Endothelial cell of umbilical vein (primary cell): Measurements from ENCODE around the gene PHF8. TPM values are rescaled to one million over a fixed set of nuclear protein-coding genes. Genes with fewer than 3 reads are reported as not detected.

Experiments used
- BruUV-seq: library from RNA; stranded (reverse); fragments of 400-500 nt; replicated peaks from 2 replicates; lab custom pipeline; 2021; lab: Mats Ljungman, UMichigan
- CTCF ChIA-PET: fragments of 300-600, 350-600 bp; sonication (Branson Sonifier 250); formaldehyde crosslinking; loops from one replicate; lab custom pipeline; 2021; ENCODE audit warnings: antibody characterized with exemption, inconsistent platforms; lab: Charles Lee
- POLR2A ChIA-PET: fragments of 300-600, 350-600 bp; sonication (Branson Sonifier 250); formaldehyde crosslinking; loops from one replicate; lab custom pipeline; 2021; ENCODE audit warnings: antibody characterized with exemption, inconsistent platforms; lab: Charles Lee
- DNase-seq: peaks from one replicate; pipeline ENCODE4 v3.0.0-alpha.2; 2011; ENCODE audit warnings: low read depth, low spot score
- FAIRE-seq: peaks from 2 replicates; lab custom pipeline; 2011; peaks lifted over from hg19 to GRCh38; lab: Jason Lieb, UNC
- H2AFZ ChIP-seq: 2 replicates; pipeline ENCODE4 v1.6.0; 2012; ENCODE audit warnings: low read depth, low read length, control low read depth, inconsistent platforms
- H3K27ac ChIP-seq: 2 replicates; pipeline ENCODE4 v1.5.1; 2011; ENCODE audit warnings: low read depth, mild to moderate bottlenecking, control low read depth, low read length, moderate library complexity; ENCODE audit not compliant: insufficient read depth
- H3K27me3 ChIP-seq, 2 experiments: 2 replicates each; pipeline versions ENCODE4 v1.6.0 to v1.6.1; 2011; ENCODE audit warnings: low read length in 2 of 2, mixed read lengths in 1 of 2; ENCODE audit not compliant: control insufficient read depth in 2 of 2, insufficient read depth in 2 of 2
- H3K36me3 ChIP-seq, 2 experiments: 2 replicates in 1 of 2; 3 replicates in 1 of 2; pipeline ENCODE4 v1.5.1; 2011; ENCODE audit warnings: low read length in 2 of 2, mild to moderate bottlenecking in 1 of 2, moderate library complexity in 1 of 2; ENCODE audit not compliant: control insufficient read depth in 2 of 2, insufficient read depth in 2 of 2; ENCODE audit errors: extremely low read depth in 1 of 2
- H3K4me1 ChIP-seq: 3 replicates; pipeline ENCODE4 v1.5.1; 2011; ENCODE audit warnings: mild to moderate bottlenecking, low read length; ENCODE audit not compliant: control insufficient read depth, insufficient read depth; ENCODE audit errors: extremely low read depth
- H3K4me2 ChIP-seq: 2 replicates; pipeline ENCODE4 v1.6.1; 2011; ENCODE audit warnings: low read length, control low read depth, mixed read lengths; ENCODE audit not compliant: insufficient read depth
- H3K4me3 ChIP-seq, 3 experiments: fragments of 200-600 bp in 1 of 3; sonication (generic), shearing (Covaris generic) in 1 of 3; replicated peaks in 1 of 3; 2 replicates each; pipeline ENCODE4 v1.5.1; 2011 to 2016; ENCODE audit warnings: control low read depth in 3 of 3, low read length in 3 of 3, mild to moderate bottlenecking in 2 of 3, inconsistent platforms in 1 of 3, low read depth in 1 of 3, moderate library complexity in 1 of 3; ENCODE audit not compliant: insufficient read depth in 1 of 3
- H3K79me2 ChIP-seq: 2 replicates; pipeline ENCODE4 v1.6.0; 2012; ENCODE audit warnings: low read length, inconsistent platforms; ENCODE audit not compliant: control insufficient read depth, insufficient read depth
- H3K9ac ChIP-seq: replicated peaks from 2 replicates; pipeline ENCODE3; 2011; ENCODE audit warnings: low read length, control low read depth; ENCODE audit not compliant: insufficient read depth; ENCODE audit errors: extremely low read depth
- H3K9me1 ChIP-seq: replicated peaks from 3 replicates; pipeline ENCODE4 v1.6.0; 2011; ENCODE audit warnings: mild to moderate bottlenecking, low read length; ENCODE audit not compliant: control insufficient read depth, insufficient read depth; ENCODE audit errors: extremely low read depth
- H3K9me3 ChIP-seq: replicated peaks from 2 replicates; pipeline ENCODE4 v1.5.1; 2012; ENCODE audit warnings: low read length, inconsistent platforms; ENCODE audit not compliant: control insufficient read depth, insufficient read depth
- H4K20me1 ChIP-seq: replicated peaks from 2 replicates; pipeline ENCODE3; 2011; ENCODE audit warnings: mild to moderate bottlenecking, low read length; ENCODE audit not compliant: control insufficient read depth, insufficient read depth; ENCODE audit errors: extremely low read depth
- EZH2 ChIP-seq: IDR thresholded peaks from 2 replicates; pipeline ENCODE4 v1.6.1; 2012; ENCODE audit warnings: borderline replicate concordance, low read depth, mild to moderate bottlenecking, moderate library complexity, low read length, inconsistent platforms; ENCODE audit not compliant: severe bottlenecking
- FOS ChIP-seq: IDR thresholded peaks from 2 replicates; pipeline ENCODE4 v1.6.1; 2011; ENCODE audit warnings: mild to moderate bottlenecking, low read length, moderate library complexity, borderline replicate concordance; ENCODE audit not compliant: insufficient read depth
- GATA2 ChIP-seq: IDR thresholded peaks from 2 replicates; pipeline ENCODE4 v1.7.0; 2011; ENCODE audit warnings: low read depth, mild to moderate bottlenecking, moderate library complexity, mixed read lengths, low read length; ENCODE audit not compliant: insufficient read length, insufficient read depth
- JUN ChIP-seq: IDR thresholded peaks from 2 replicates; pipeline ENCODE4 v1.6.1; 2011; ENCODE audit warnings: borderline replicate concordance, low read depth; ENCODE audit not compliant: insufficient read length, insufficient read depth
- MYC ChIP-seq: IDR thresholded peaks from one replicate; pipeline ENCODE4 v1.6.1; 2011; ENCODE audit warnings: mild to moderate bottlenecking, low read depth, low read length
- POLR2A ChIP-seq: IDR thresholded peaks from 2 replicates; pipeline ENCODE4 v1.6.1; 2012; ENCODE audit warnings: low read depth, mild to moderate bottlenecking, control low read depth, low read length
- POLR2AphosphoS5 ChIP-seq: IDR thresholded peaks from 2 replicates; pipeline ENCODE4 v1.6.1; 2012; ENCODE audit warnings: low read depth, mild to moderate bottlenecking, control low read depth, low read length, moderate library complexity; ENCODE audit not compliant: insufficient read depth
- dilution Hi-C: fragments of 300-500 bp; cut with MboI; formaldehyde crosslinking; loops from one replicate; pipeline ENCODE4 v1.15.0; 2019; ENCODE audit warnings: low sequenced_read_pairs; ENCODE audit not compliant: extremely low pct_ligation_motif_present
- intact Hi-C: fragments of 100-400 bp; cut with micrococcal nuclease; formaldehyde crosslinking; loops from one replicate; pipeline ENCODE4 v1.10.0; 2022
- polyA plus RNA-seq, 4 experiments: library from polyadenylated mRNA; depleted of rRNA in 3 of 4; stranded (reverse) in 3 of 4; unstranded in 1 of 4; fragments of >200 nt; gene quantifications; 2 replicates each; pipeline versions ENCODE4 v1.2.1 to v1.2.3, GENCODE V29; 2011 to 2012; ENCODE audit warnings: missing spikeins in 1 of 4
- total RNA-seq: library from RNA; stranded (reverse); gene quantifications from 2 replicates; pipeline ENCODE4 v1.2.3, GENCODE V29; 2021
- TF ChIP-seq, protein P1 (sequence below), 2 donors: IDR thresholded peaks; 1 replicate in 1 of 2; 2 replicates in 1 of 2; pipeline ENCODE4 v1.5.1; 2011; ENCODE audit warnings: low read length in 2 of 2, mild to moderate bottlenecking in 2 of 2, moderate library complexity in 2 of 2, control low read depth in 1 of 2, inconsistent platforms in 1 of 2, low read depth in 1 of 2; ENCODE audit not compliant: insufficient read depth in 1 of 2; ENCODE audit errors: extremely low read depth in 1 of 2
- TF ChIP-seq, protein P2 (sequence below): IDR thresholded peaks from 2 replicates; pipeline ENCODE4 v1.6.1; 2011; ENCODE audit not compliant: insufficient read depth, insufficient read length

Gene PHF8
- total and polyA plus RNA-seq, 2 donors (not counting 3 experiments of a cell fraction or from before 2014, with no cell fraction given) = 10.9 to 25.5 TPM

DNA sequence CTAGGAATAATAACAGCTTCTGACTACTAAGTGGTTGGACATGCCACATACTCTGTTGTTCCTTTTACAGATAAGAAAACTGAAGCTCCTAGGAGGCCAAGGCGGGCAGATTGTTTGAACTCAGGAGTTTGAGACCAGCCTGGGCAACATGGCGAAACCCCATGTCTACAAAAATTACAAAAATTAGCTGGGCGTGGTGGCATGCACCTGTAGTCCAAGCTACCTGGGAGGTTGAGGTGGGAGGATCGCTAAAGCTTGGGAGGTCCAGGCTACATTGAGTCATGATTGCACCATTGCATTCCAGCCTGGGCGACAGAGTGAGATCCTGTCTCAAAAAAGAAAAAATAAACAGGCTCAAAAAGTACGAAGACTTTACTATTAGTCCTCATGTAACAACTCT, 30.6 kb upstream of the PHF8 start:
- Histone ChIP-seq H3K27ac (no peak overlapping the region), H3K36me3 (no peaks in the 10 kb centered on the region), H3K9me1 (no peaks in the 10 kb centered on the region), H3K4me1 (no peaks in the 10 kb centered on the region), H3K9me3 (no peaks in the 10 kb centered on the region), H3K27me3 (no peaks in the 10 kb centered on the region), H3K79me2 (no peaks in the 10 kb centered on the region), H3K4me2 (no peak overlapping the region), H2AFZ (no peak overlapping the region), H3K4me3 (no peak overlapping the region), H3K9ac (no peak overlapping the region), H4K20me1 (no peaks in the 10 kb centered on the region)
- FAIRE-seq (no peak), DNase-seq (no peak)
- BruUV-seq = no TSS peak
- dilution Hi-C loops (no loop called here), intact Hi-C loops (no loop called here)
- TF ChIP-seq POLR2AphosphoS5 (no peak), EZH2 (no peak), POLR2A (no peak), FOS (no peak), GATA2 (no peak), JUN (no peak), MYC (no peak)
- TF ChIP-seq, protein P1, sequence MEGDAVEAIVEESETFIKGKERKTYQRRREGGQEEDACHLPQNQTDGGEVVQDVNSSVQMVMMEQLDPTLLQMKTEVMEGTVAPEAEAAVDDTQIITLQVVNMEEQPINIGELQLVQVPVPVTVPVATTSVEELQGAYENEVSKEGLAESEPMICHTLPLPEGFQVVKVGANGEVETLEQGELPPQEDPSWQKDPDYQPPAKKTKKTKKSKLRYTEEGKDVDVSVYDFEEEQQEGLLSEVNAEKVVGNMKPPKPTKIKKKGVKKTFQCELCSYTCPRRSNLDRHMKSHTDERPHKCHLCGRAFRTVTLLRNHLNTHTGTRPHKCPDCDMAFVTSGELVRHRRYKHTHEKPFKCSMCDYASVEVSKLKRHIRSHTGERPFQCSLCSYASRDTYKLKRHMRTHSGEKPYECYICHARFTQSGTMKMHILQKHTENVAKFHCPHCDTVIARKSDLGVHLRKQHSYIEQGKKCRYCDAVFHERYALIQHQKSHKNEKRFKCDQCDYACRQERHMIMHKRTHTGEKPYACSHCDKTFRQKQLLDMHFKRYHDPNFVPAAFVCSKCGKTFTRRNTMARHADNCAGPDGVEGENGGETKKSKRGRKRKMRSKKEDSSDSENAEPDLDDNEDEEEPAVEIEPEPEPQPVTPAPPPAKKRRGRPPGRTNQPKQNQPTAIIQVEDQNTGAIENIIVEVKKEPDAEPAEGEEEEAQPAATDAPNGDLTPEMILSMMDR (IDR thresholded peaks at IDR 0.05; ENCODE audit: extremely low read depth in 1 of 2, insufficient read depth in 1 of 2, low read depth in 1 of 2, low read length in 2 of 2) = no peak
- TF ChIP-seq, protein P2, sequence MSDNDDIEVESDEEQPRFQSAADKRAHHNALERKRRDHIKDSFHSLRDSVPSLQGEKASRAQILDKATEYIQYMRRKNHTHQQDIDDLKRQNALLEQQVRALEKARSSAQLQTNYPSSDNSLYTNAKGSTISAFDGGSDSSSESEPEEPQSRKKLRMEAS = no peak
- POLR2A ChIA-PET = no interaction called here
- CTCF ChIA-PET = interaction anchor here (0.7 to 1.0 kb wide), 2 partner anchors 16 to 18 kb away, joined by 3 read pairs; no protein-coding TSS in a partner anchor
